Measurements from ENCODE around the gene AGFG2. TPM values are rescaled to one million over a fixed set of nuclear protein-coding genes. Genes with fewer than 3 reads are reported as not detected.

Gene AGFG2
- total RNA-seq, 1 donor from 2014 or later: 37.6 TPM

DNA sequence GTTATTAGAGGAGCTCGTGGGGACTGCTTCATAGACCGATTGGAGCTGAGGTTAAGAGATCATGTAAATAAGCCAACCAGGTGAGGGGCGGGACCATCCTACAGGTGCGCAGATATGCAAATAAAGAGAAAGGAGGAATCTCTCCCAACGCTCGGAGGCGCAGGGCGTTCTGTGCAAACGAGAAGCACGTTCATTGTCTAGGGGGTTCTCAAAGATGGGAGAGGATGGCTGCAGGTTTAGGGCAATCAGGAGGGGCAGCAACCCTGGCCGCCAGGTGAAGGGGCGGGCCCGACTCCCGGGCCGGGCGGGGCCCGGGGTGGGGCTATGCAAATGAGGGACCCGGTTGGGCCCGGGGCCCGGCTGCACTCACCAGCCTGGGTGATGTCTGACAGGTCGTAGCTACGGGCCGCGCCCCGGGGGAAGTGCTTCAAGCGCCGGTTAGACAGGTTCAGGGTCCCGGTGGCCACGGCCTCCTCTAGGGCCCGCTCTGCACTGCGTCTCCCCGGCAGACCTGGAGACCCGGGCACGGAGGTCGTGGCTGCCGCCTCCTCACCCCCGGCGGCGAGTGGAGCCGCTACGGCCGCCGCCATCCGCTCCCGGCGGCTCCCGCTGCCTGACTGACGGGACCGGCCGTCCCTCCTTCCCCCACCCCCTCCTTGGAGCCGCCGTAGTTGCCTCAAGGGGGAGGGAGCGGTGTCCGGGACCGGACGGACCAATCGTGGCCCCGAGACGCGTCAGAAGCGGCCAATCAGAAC, 46.7 kb downstream of the AGFG2 start, which contains the start of gene LRCH4:
LRCH4 (minus strand) TSS at position 619 of the 755 bp plus-strand sequence; CDS start at position 590, 29 bp downstream.
- H3K4me3 ChIP-seq: peak within 1 kb of the TSS; percentile 79 to 96
- intact Hi-C loops (cut with DNase I): loop anchor here (1.0 to 5.0 kb wide), 2 partner anchors 87 to 106 kb away; partner anchors contain the start of genes GNB2 and TSC22D4
- H3K27me3 ChIP-seq: no peaks in the 10 kb centered on the region
- H3K9me3 ChIP-seq: no peaks in the 10 kb centered on the region
- TF ChIP-seq CTCF (IDR thresholded peaks at IDR 0.05): no peak
- peak in 1 of 2 donors; percentile 97 for TF ChIP-seq POLR2A (IDR thresholded peaks at IDR 0.05)
- peak in 1 of 2 donors; percentile 99 for TF ChIP-seq POLR2AphosphoS5 (IDR thresholded peaks at IDR 0.05; ENCODE audit: insufficient read depth in 1 of 2, low read depth in 1 of 2)
- peaks cover 0 to 19% of the 10 kb centered on the region in 2 donors for H3K36me3 ChIP-seq
- no peak for DNase-seq (ENCODE audit: extremely low spot score in 2 of 2)
- peaks cover 57% of the 10 kb centered on the region for H3K4me1 ChIP-seq
- H3K27ac ChIP-seq: peak within 1 kb of the TSS; percentile 94

- Histone ChIP-seq H3K9me3 (no peaks in the 10 kb centered on the region), H3K4me1 (peaks cover 57% of the 10 kb centered on the region), H3K4me3 (peak within 1 kb of the TSS; percentile 79 to 96), H3K27me3 (no peaks in the 10 kb centered on the region), H3K36me3 (peaks cover 0 to 11% of the 10 kb centered on the region in 2 donors), H3K27ac (peak within 1 kb of the TSS; percentile 94)
- TF ChIP-seq POLR2A (IDR thresholded peaks at IDR 0.05): peak in 1 of 2 donors; percentile 60
- no peak for TF ChIP-seq CTCF (IDR thresholded peaks at IDR 0.05)
- TF ChIP-seq POLR2AphosphoS5 (IDR thresholded peaks at IDR 0.05; ENCODE audit: insufficient read depth in 1 of 2, low read depth in 1 of 2): peak; percentile 92 to 96
- DNase-seq (ENCODE audit: extremely low spot score in 2 of 2): peak; percentile 100
- intact Hi-C loops (cut with DNase I): loop anchor here (1.0 to 5.0 kb wide), 2 partner anchors 86 to 107 kb away; partner anchors contain the start of genes GNB2 and TSC22D4
Observed at GRCh38 chr7:100586266-100587025, 47.4 kb downstream of the AGFG2 start, which contains the start of gene FBXO24. FBXO24 (plus strand) TSS chr7:100586328; CDS start chr7:100586626, 298 bp downstream.

DNA sequence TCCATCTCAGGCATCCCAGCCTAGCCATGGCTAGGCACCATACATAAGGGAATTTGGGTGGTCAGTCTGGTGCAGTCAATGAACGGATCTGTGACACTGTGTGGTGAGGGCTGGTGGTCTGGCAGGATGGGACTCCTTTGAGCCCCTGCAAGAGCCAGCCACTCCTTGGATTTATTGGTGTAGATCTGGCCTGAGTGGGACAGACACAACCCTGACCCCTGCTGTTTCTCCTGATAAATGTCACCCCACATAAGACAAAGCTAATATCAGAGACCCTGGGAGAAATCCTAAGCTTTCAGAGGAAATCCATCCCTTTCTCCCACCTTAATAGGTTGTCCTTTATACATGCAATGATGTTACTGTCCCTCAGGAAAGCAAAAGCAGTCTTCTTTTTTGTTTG, 49.4 kb downstream of the AGFG2 start:
- no peak for TF ChIP-seq POLR2A (IDR thresholded peaks at IDR 0.05)
- no peak for TF ChIP-seq POLR2AphosphoS5 (IDR thresholded peaks at IDR 0.05; ENCODE audit: insufficient read depth in 1 of 2, low read depth in 1 of 2)
- no peak for TF ChIP-seq CTCF (IDR thresholded peaks at IDR 0.05)
- H3K36me3 ChIP-seq: no peaks in the 10 kb centered on the region
- no peak overlapping the region for H3K27ac ChIP-seq
- peaks cover 40% of the 10 kb centered on the region for H3K4me1 ChIP-seq
- intact Hi-C loops (cut with DNase I): loop anchor here (5.0 kb wide), 1 partner anchor 84 kb away; the partner anchor contains the start of gene GNB2
- DNase-seq (ENCODE audit: extremely low spot score in 2 of 2): no peak
- no peak overlapping the region for H3K4me3 ChIP-seq
- H3K9me3 ChIP-seq: no peaks in the 10 kb centered on the region
- no peaks in the 10 kb centered on the region for H3K27me3 ChIP-seq

DNA sequence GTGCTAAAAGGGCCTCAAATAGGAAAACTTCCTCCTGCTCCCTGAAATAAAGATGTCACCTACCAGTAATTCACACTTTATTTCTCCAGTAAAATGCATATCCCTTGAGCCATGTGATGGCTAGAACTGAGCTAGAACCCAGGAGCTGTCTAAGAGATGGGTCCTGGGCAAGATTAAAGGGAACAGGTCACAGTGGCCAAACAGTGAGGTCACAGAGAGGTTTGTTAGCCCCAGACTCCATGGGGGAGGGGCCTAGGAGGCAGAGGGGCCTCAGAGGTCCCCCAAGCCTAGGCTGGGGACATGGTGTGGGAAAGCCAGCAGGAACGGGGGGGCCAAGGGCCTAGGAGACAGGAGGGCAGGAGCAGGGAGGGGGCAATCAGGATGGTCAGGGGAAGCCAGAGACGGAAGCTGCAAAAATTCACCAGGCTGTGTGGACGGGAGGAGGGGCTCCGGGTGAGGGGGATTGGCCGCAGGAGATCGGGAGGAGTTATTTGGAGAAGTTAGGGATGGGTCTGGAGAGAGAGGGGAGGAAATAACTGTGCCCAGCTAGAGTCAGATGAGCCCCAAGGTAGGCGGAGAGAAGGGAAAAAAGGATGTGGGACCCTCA, 50.4 kb downstream of the AGFG2 start:
- peak overlapping the region in 1 of 2 donors; percentile 16 for H3K4me3 ChIP-seq
- no peak for DNase-seq (ENCODE audit: extremely low spot score in 2 of 2)
- no peaks in the 10 kb centered on the region for H3K9me3 ChIP-seq
- peak overlapping the region; percentile 54 for H3K27ac ChIP-seq
- intact Hi-C loops (cut with DNase I): loop anchor here (5.0 kb wide), 1 partner anchor 83 kb away; the partner anchor contains the start of gene GNB2
- no peak for TF ChIP-seq CTCF (IDR thresholded peaks at IDR 0.05)
- no peak for TF ChIP-seq POLR2A (IDR thresholded peaks at IDR 0.05)
- TF ChIP-seq POLR2AphosphoS5 (IDR thresholded peaks at IDR 0.05; ENCODE audit: insufficient read depth in 1 of 2, low read depth in 1 of 2): peak in 1 of 2 donors; percentile 6
- no peaks in the 10 kb centered on the region for H3K36me3 ChIP-seq
- H3K4me1 ChIP-seq: peaks cover 30% of the 10 kb centered on the region
- H3K27me3 ChIP-seq: no peaks in the 10 kb centered on the region
